Urothelium cell line (cell line): Measurements from ENCODE around the gene A3GALT2.

Experiments
- DNase-seq: peaks from one replicate; pipeline ENCODE4 v3.0.0; 2011; ENCODE audit warnings: low spot score, mixed read lengths
- FAIRE-seq: peaks from 2 replicates; lab custom pipeline; 2011; peaks lifted over from hg19 to GRCh38; lab: Jason Lieb, UNC

The A3GALT2 gene

DNA sequence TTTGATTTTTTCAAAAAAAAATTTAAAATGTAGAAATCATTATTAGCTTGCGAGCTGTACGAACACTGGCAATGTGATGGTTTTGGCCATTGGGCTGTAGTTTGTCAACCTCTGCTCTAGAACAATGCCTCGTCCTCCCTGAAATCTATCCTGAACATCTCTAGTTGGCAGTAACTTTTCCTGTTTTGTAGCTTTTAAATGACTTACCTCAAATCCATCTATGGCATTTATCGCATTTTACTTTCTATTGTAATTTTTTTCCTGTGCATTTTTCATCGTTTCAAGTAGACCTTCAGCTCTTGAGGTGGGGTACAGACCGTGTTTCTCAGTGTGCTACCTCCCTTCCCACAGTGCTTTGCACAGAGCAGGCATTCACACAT is 30.4 kb upstream of the A3GALT2 start:
- DNase-seq = no peak
- no peak for FAIRE-seq

DNA sequence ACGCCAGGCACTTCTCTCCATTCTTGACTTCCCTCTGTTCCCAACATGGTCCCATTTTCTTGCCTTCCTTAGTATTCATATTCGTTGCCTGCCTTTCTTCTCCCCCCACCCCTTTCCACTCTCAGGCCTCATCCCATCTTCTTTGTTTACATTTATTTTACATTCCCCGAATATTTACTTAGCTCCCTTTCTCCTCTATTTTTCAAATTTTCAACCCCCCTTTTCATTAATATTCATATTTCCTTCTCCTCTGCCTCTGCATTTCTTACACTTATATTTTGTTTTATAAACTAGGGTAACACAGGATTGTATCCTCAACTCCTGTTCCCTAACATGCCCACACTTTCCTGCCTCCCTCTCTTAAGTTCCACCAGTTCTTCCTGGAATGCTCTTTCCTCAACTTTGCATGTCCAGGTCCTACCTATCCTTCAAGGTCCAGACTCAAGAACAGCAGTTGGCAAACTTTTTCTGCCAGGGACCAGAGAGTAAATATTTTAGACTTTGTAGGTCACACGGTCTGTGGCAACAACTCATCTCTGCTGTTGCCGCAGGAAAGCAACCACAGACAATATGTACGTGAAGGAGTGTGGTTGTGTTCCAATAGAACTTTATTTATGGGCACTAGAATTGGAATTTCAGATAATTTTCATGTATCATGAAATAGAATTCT is 29.8 kb upstream of the A3GALT2 start:
- DNase-seq (no peak), FAIRE-seq (no peak)

DNA sequence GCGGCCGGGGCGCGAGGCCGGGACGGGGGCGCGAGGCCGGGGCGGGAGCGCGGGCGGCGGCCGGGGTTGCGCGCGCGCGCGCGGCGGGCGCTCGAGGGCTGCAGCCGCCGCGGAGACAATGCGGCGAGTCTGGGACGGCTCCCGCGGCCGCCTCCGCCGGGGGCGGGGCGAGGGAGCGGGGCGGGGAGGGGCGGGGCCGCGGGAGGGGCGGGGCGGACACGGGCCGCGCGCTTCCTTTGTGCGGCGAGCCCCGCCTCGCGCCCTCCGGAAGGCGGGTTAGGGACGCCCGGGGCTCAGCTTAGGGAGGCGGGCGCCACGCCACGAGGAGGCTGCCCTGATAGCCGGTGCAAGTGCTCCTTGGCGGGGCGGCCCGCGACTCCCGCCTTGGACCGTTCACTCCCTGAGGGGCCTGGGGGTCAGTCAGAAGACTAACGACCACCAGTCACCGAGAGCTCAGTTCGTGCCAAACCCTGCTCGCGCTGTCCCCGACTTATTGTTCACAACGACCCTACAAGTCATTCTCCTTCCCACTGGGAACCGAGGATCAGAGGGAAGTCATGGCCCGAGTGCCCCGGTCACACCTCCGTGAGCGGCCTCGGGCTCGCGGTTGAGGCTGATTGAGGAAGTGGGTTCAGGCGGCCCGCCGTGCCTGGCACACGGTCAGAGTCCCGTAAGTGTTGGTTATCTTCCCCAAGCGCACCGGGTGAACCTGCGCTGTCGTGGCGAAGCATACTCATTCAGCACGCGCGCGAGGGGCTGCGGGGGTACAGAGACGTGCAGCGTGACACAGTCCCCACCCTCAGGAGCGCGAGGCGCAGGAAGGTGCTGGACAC is 29.1 kb upstream of the A3GALT2 start:
- DNase-seq = peak; percentile 96
- FAIRE-seq = no peak

DNA sequence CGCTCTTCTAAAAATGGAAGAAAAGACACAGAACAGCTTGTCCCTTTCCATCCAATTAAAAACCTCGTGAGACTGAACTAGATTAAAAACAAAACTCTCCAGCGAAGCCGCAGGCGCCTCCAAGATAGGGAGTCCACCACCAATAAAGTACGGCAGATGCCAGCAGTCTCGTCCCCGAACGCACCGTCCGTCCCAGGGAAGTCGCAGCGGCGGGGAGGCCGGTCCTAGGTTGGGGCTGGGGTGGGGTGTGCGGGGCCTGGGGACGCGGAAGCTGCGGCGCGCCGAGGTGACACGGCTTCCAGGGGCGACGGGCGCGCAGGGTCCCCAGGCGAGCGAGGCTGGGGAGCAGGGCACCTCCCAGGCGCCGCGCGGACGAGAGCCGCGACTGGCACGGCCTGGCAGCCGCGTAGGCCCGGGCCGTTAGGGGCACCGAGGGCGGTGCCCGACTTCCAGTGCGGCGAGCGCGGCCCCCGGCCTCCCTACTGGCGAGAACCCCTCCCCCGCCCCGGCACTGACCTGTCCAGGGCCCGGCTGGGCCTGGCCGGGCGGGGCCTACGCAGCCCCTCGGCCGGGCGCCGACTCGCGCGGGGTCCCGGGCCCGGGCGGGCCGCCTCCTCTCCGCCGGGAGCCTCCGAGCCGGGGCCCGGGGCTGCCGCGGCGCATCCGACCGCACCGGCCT is 28.3 kb upstream of the A3GALT2 start:
- DNase-seq = peak; percentile 49
- FAIRE-seq = no peak

DNA sequence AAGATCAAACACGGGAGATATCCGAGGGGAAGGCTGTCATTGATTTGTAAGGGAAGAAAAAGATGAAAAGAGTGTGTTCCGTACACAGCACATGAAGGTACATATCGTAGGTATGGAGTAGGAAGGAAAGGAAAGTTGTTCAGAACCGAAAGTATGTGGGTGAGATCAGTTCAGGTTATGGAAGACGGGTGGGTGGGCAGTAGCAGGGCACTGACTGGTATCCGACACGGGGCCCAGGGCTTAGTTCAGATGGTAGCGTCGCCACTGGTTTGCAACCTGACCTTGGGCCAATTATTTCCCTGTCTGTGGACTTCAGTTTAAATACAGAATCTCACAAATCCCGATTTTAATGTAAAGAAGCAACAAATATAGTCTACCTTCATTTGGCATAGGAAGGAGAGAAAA is 27.8 kb upstream of the A3GALT2 start:
- DNase-seq (peak; percentile 25), FAIRE-seq (no peak)

DNA sequence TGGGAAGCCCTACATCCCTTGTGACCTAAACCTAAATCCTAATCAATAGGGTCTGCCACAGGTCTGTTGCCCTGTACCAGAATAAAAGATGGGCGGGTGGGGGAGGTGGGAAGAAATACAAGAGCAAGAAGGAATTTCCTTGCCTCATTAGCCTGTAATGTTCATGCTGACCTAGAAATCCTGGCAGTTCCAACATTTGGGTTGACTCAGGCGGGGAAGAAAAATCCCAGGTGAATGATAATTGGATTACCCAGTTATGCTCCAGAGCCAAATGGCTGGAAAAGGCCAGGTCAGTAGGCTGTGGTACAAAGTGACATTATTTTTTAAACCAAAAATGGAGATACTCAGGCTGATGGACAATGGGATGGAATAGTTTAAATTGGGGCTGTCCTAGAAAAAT is 27.3 kb upstream of the A3GALT2 start:
- no peak for DNase-seq
- FAIRE-seq = no peak

DNA sequence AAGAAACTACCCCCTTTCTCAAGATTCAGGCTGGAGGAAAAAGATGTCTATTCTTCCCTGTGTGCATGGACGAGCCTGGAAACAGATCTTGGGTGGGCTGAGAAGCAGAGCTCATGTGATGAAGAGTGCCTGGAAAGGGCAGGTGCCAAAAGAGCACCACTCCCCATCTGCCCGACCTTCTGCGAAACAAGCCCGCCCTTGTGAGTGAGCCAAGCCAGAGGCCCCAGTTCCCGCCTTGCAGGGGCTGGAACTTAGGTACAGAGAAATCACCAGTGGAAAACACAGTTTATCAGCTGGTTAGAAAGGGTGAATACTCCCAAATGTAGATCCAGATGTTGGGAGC is 26.7 kb upstream of the A3GALT2 start:
- no peak for FAIRE-seq
- peak; percentile 38 for DNase-seq

DNA sequence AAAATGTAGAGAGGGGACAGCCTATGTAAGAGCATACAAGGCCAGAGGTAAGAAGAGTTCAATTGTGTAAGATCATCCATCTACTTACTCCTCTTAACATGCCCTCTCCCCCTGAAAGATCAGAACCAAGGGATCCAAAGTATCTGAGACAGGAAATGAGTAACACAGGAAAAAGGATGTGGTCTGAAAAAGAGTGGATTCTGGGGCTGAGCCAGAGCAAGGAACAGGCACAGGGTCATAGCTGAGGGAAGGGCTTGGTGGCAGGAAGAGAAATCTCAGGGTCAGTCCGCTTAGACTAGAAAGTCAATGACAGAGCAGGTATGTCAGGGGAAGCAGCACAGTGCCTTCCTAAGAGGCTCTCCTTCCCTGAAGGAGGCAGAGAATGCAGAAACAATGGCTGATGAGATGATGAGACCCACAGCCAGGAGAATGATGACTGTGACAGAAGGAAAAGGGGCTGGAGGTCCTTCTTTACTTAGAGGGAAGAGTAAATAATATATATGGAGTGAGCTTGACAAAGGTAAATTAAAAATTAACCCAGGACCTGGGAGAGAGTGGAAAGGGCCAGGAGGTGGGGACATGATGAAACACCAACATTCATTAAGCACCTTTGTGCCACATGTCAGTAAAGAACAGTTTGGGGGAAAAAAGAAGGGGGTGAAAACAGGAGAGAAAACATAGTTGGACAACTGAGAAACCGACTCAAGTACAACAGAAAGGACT is 26.2 kb upstream of the A3GALT2 start:
- FAIRE-seq (no peak), DNase-seq (peak; percentile 73)

DNA sequence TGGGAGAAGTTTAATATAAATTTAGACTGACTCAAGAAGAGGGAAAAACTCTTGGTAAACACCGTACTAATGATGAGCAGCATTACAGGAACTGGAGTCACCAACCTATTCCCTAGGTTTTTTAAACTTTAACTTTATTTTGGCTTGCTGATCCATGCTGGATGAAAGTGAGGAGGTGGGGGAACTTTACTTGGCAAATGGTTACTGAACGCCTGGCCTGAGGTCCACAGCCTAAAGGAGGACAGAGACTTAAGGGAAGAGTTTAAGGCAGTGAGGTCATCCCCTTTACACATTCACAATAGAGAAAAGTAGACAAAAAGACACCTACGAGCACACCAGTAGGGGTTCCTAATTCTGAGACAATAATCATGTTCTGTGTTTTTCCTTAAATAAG is 25.6 kb upstream of the A3GALT2 start:
- FAIRE-seq (no peak), DNase-seq (no peak)

DNA sequence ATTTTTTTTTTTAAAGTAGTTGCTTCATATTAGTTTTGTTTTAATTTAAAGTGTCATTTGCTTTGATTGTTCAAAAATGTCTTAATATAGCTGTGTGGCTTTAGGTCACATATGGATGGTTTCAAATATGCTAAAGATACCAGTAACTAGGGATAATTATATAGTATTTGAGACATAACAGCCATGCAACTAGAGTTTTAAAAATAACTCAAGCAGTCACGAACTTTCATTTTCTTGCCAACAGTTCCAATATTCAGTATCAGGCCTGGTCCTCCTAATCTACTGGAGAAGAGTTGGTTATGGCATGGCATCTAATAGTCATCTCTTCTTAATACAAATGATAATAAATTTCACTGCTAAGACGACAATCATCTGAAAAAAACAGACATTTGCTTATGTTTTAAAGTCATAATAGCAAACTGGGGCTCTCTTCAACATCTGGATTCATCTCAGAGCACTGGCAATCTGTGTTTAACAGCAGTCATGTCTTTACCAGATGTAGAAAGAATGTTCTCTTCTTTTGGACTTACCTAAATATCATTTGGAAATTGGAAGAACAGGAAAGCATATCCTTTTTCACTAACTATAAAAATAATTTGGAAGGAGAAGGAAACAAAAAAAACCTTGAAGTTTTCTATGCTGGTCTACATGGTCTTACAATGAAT is 24.1 kb upstream of the A3GALT2 start:
- DNase-seq (no peak), FAIRE-seq (no peak)

DNA sequence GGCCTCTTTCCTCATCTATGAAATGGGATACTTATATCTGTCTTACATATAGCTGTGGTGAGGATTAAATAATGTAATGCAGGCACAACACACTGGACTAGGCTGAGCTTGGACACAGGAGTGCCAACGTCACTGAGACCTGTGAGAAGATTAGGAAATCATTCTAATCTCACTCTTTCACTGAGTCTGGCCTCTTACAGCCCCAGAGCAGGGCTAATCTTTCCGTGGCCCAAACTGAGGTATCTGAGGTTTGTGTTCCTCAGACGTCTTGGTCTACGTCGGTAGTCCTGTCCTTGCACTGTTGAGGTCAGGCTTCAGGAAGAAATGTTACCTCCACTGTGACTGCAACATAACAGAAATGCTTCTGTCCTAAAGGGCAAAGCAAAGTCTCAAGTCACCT is 22.6 kb upstream of the A3GALT2 start:
- DNase-seq (no peak), FAIRE-seq (no peak)

DNA sequence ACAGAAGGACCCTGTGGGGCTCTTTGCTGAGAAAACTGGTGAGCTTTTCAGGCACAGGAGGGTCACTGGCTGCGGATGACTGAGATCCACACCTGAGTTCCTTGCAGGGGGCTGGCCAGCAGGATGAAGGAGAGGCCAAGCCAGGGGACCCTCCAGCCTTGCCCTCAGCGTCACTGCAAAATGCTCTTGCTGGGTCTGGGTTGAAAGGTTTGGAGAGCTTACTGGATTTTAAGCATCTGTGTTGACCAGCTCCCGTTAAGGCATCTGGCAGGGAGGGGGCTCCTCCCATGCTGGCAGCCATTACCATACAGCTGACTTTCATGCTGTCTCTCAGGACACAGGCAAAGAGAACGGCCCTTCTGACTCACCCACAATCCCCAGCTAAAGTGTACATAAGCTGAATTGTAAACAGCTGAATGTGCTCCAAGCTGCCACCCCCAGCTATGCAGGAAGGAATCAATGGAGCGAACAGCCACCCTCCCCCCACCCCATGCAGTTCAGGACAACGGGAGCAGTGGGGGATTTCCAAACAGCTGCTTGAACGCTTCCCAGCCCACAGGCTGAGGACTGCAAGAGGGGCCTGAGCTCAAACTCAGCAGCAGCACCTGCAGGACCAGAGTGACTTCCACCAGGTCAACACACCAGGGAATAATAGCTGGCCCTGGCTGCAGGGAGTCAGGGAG is 21.3 kb upstream of the A3GALT2 start:
- DNase-seq = peak; percentile 63
- FAIRE-seq = no peak

DNA sequence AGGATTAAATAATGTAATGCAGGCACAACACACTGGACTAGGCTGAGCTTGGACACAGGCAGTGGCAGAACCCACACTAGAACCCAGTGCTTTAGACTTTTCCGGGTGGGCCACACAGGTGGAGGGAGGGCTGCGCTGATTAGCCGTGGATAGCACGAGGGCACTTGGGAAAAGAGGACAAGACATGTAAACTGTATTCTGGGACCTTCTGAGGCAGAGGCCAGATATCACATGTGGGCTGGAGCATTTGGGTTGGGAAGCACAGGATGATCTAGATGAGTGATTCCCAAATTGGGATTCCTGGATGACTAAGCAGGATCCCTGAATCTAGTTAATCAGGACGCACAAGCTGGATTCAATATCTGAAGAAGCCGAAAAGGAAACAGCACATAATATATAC is 20.3 kb upstream of the A3GALT2 start:
- FAIRE-seq (no peak), DNase-seq (no peak)

DNA sequence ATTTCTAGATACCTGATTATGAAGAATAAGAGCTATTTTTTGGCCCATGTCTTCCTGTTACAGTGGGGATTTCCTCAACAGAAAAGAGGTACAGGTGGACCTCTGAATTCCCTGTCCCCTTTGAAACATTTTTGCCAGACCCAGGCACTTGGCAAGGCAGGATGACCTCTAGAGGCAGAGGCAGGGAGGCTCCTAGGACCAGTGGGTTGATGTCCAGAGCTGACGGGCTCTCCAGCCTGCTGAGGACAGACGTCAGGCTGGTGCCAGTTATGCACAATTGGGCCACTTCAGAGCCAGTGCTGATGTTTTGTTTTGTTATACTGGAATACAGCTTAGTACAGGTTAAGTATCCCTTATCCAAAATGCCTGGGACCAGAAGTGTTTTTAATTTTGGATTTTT is 18.5 kb upstream of the A3GALT2 start:
- no peak for DNase-seq
- no peak for FAIRE-seq

DNA sequence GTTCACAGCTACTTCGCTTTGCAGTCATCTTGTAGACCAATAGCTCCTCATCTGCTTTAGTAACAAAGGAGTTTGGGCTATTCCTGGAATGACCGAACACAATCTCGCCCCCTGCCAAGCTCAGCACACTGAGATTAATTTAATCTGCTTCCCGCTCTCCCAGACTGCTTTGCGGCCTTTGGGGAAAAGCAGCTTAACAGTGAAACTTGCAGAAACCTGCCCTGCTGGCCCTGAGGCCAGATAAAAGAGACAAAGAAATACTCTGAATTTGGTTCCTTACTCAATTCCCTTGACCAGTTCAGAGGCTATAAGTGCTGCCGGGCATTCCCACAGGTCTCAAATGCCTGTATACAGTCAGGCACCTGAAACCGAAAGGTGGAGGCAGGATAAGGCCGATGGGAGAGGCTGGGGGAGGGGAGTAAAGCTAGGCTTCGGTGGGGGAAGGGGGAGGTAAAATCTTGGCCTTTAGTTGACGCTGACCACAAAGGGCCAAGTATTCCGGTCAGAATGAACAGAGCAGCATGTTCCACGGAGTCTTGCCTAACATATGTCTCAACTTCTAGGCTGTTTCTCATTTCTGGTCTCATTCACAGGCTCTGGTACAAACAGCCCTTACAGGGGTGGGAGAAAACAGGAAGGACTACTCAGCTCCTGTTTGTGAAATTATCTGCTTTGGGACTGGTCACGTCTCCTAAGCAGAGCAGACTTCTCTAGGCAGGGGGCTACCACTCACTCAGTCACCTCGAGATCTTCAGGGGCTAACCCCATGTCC is 17.7 kb upstream of the A3GALT2 start:
- DNase-seq = no peak
- no peak for FAIRE-seq

DNA sequence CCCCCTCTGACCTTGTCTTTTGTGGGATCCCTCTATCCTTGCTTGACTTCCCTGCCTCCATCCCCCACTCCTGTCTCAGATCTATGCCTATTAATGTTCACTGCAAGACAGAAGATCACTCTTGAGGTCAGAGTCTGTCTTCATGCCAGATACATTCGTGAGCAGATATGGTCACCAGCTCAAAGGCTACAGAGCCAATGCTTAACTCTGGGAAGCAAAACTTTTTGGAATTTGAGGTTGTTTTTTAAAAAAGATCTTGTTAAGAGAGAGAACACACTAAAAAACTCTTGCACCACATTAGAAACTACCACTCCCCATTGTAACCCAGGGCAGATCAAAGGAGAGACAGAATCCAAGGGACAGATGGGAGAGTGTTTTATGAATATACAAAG is 17.1 kb upstream of the A3GALT2 start:
- no peak for DNase-seq
- FAIRE-seq = no peak

DNA sequence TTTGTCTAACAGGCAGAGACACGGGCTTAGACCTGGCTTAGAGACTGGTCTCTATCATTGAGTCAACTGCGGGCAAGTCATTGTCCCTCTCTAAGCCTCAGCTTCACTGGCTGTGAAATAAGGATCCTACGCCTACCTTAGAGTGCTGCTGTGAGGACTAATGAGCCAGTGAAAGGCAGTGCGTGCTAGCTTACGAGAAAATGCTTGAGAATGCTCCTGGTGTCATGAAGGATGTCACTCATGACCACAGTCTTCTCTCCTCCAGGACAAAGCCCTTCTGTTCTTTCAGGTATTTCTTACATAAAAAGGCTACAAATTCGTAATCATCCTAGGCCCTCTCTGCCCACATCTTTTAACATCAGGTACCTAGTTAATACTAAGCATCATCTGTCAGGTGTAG is 16.5 kb upstream of the A3GALT2 start:
- no peak for DNase-seq
- FAIRE-seq = no peak

DNA sequence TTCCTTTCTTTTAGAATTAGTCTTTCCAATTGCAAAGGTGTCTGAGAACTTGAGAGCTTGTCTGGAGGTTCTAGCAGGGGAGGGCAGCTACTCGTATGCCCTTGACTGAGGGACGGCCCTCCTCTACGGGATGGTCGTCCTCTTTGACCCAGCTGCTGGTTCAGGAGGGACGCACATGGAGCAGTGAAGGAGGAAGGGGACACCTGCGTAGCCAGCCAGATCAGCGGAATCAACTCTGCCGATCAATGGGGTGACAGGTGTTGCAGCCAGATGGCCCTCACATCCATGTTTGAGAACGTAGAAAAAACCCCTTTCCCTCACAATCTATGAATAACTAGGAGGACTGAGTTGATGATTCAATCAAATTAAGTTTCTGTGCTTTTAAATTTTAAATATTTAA is 15.7 kb upstream of the A3GALT2 start:
- DNase-seq (no peak), FAIRE-seq (no peak)

DNA sequence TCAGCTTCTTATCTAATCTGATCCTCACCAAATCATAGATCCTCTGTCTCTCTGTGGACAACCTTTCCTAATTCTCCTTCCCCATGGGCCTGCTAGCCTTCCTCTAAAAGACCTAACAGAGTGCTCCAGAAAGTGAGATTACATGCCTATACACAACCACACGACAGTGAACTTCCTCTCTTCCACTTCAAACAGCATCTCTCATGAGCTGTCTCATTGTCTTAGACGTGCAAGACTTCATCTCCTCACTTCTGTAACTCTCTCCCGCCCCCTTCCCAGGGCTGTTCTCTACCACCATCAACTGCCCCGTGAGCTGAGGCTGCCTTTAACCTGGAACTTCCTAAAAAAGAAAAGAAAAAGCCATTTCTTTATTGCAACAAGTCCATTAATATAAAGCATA is 14.1 kb upstream of the A3GALT2 start:
- no peak for FAIRE-seq
- DNase-seq = no peak

DNA sequence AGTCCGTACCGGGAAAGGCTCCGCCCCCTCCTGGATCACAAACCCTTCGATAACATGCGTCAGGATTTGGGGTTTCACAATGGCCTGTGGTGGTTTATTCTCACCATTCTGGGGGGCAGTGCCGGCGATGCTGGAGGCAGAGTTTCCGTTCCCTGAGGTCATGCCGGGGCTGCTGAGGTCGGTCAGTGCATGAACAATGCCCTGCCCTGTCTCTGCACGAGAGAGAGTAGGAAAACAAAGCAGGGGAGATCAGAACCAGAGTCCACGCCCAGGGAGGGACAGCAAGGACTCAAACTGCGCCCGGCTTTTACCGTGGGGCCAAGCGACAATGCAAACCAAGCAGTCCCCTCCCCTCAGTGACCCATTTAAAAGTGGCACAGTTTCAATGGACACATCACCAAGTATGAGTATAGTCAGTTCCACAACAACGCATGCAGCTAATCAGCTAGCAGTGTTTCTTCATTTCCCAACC is 13.2 kb upstream of the A3GALT2 start:
- FAIRE-seq (no peak), DNase-seq (no peak)
